HEK293 (cell line): ENCODE measurements around the gene KRI1.

Experiments
- CTCF ChIA-PET: fragments of 350-600 bp; formaldehyde crosslinking; extraction: SDS; loops from one replicate; lab custom pipeline; 2021; ENCODE audit warnings: antibody characterized with exemption; lab: Yijun Ruan, JAX
- POLR2A ChIA-PET: fragments of 300-600 bp; formaldehyde crosslinking; extraction: SDS; loops from one replicate; lab custom pipeline; 2020; ENCODE audit warnings: antibody characterized with exemption, inconsistent platforms; lab: Yijun Ruan, JAX
- H3K27ac ChIP-seq: fragments of 200-500 bp; sonication (Bioruptor generic); 2 replicates; pipeline ENCODE4 v1.5.1; 2014; ENCODE audit warnings: low read depth, low read length, control low read depth, inconsistent platforms; ENCODE audit errors: extremely low read depth
- H3K36me3 ChIP-seq, 2 experiments: fragments of 200-500 bp in 1 of 2; sonication (Bioruptor generic) in 1 of 2; 1 replicate in 1 of 2; 2 replicates in 1 of 2; pipeline ENCODE4 v1.5.1; 2014 to 2017; ENCODE audit warnings: inconsistent platforms in 2 of 2, low read length in 2 of 2; ENCODE audit not compliant: control insufficient read depth in 2 of 2, insufficient read depth in 1 of 2
- H3K4me1 ChIP-seq: fragments of 200-500 bp; sonication (Bioruptor generic); 2 replicates; pipeline ENCODE4 v1.5.1; 2014; ENCODE audit warnings: mild to moderate bottlenecking, low read length, inconsistent platforms; ENCODE audit not compliant: control insufficient read depth, insufficient read depth
- H3K4me3 ChIP-seq: 2 replicates; pipeline ENCODE4 v1.5.1; 2011; ENCODE audit warnings: low read depth, mild to moderate bottlenecking, control low read depth, low read length, moderate library complexity
- H3K9me3 ChIP-seq: fragments of 200-500 bp; sonication (Bioruptor generic); 2 replicates; pipeline ENCODE4 v1.5.1; 2014; ENCODE audit warnings: low read depth, low read length, inconsistent platforms; ENCODE audit not compliant: control insufficient read depth, insufficient read depth
- GLIS1 ChIP-seq: fragments of 450-650 bp; formaldehyde crosslinking; IDR thresholded peaks from 2 replicates; pipeline ENCODE4 v1.5.1; 2016; ENCODE audit warnings: missing biosample characterization, missing genetic modification characterization
- SALL2 ChIP-seq: fragments of 450-650 bp; formaldehyde crosslinking; IDR thresholded peaks from 2 replicates; pipeline ENCODE4 v1.5.0; 2017; ENCODE audit warnings: missing biosample characterization, mild to moderate bottlenecking, missing genetic modification characterization, borderline replicate concordance
- ZBTB17 ChIP-seq: fragments of 450-650 bp; formaldehyde crosslinking; IDR thresholded peaks from 2 replicates; pipeline ENCODE4 v1.5.1; 2016; ENCODE audit warnings: missing biosample characterization, missing genetic modification characterization
- ZBTB8A ChIP-seq: fragments of 450-650 bp; formaldehyde crosslinking; IDR thresholded peaks from 2 replicates; pipeline ENCODE4 v1.5.1; 2016; ENCODE audit warnings: missing biosample characterization, missing genetic modification characterization
- ZIC2 ChIP-seq: fragments of 450-650 bp; formaldehyde crosslinking; IDR thresholded peaks from 2 replicates; pipeline ENCODE4 v1.5.1; 2016; ENCODE audit warnings: missing biosample characterization, missing genetic modification characterization
- ZNF112 ChIP-seq: fragments of 450-650 bp; formaldehyde crosslinking; IDR thresholded peaks from 2 replicates; pipeline ENCODE4 v1.5.0; 2017; ENCODE audit warnings: missing biosample characterization, missing genetic modification characterization
- ZNF114 ChIP-seq: fragments of 450-650 bp; formaldehyde crosslinking; IDR thresholded peaks from 2 replicates; pipeline ENCODE4 v1.5.0; 2017; ENCODE audit warnings: missing biosample characterization, missing genetic modification characterization
- ZNF16 ChIP-seq: fragments of 450-650 bp; formaldehyde crosslinking; IDR thresholded peaks from 2 replicates; pipeline ENCODE4 v1.5.1; 2016; ENCODE audit warnings: low read depth, missing biosample characterization, missing genetic modification characterization
- ZNF2 ChIP-seq: fragments of 450-650 bp; formaldehyde crosslinking; IDR thresholded peaks from 2 replicates; pipeline ENCODE4 v1.5.1; 2016; ENCODE audit warnings: missing biosample characterization, missing genetic modification characterization
- ZNF621 ChIP-seq: fragments of 450-650 bp; formaldehyde crosslinking; IDR thresholded peaks from 2 replicates; pipeline ENCODE4 v1.5.1; 2017; ENCODE audit warnings: missing biosample characterization, missing genetic modification characterization
- ZNF623 ChIP-seq: fragments of 450-650 bp; formaldehyde crosslinking; IDR thresholded peaks from 2 replicates; pipeline ENCODE4 v1.5.1; 2016; ENCODE audit warnings: missing biosample characterization, missing genetic modification characterization
- ZNF654 ChIP-seq: fragments of 450-650 bp; formaldehyde crosslinking; IDR thresholded peaks from 2 replicates; pipeline ENCODE4 v1.5.1; 2016; ENCODE audit warnings: low read depth, missing biosample characterization, missing genetic modification characterization
- ZNF658 ChIP-seq: fragments of 450-650 bp; formaldehyde crosslinking; IDR thresholded peaks from 2 replicates; pipeline ENCODE4; 2016; ENCODE audit warnings: missing biosample characterization, missing genetic modification characterization
- ZNF670 ChIP-seq: fragments of 450-650 bp; formaldehyde crosslinking; IDR thresholded peaks from 2 replicates; pipeline ENCODE4 v1.5.1; 2016; ENCODE audit warnings: missing biosample characterization, missing genetic modification characterization, low read depth
- TF ChIP-seq, protein P1 (sequence below): fragments of 450-650 bp; formaldehyde crosslinking; IDR thresholded peaks from 2 replicates; pipeline ENCODE4 v1.5.1; 2017; ENCODE audit warnings: missing biosample characterization, missing genetic modification characterization
- TF ChIP-seq, protein P2 (sequence below): fragments of 450-650 bp; formaldehyde crosslinking; IDR thresholded peaks from 2 replicates; pipeline ENCODE4 v1.5.1; 2016; ENCODE audit warnings: missing biosample characterization, missing genetic modification characterization
- TF ChIP-seq, protein P3 (sequence below): fragments of 450-650 bp; formaldehyde crosslinking; IDR thresholded peaks from 2 replicates; pipeline ENCODE4 v1.5.1; 2016; ENCODE audit warnings: missing biosample characterization, missing genetic modification characterization
- TF ChIP-seq, protein P4 (sequence below): fragments of 450-650 bp; formaldehyde crosslinking; IDR thresholded peaks from 2 replicates; pipeline ENCODE4 v1.5.1; 2016; ENCODE audit warnings: missing biosample characterization, missing genetic modification characterization

KRI1 gene

DNA sequence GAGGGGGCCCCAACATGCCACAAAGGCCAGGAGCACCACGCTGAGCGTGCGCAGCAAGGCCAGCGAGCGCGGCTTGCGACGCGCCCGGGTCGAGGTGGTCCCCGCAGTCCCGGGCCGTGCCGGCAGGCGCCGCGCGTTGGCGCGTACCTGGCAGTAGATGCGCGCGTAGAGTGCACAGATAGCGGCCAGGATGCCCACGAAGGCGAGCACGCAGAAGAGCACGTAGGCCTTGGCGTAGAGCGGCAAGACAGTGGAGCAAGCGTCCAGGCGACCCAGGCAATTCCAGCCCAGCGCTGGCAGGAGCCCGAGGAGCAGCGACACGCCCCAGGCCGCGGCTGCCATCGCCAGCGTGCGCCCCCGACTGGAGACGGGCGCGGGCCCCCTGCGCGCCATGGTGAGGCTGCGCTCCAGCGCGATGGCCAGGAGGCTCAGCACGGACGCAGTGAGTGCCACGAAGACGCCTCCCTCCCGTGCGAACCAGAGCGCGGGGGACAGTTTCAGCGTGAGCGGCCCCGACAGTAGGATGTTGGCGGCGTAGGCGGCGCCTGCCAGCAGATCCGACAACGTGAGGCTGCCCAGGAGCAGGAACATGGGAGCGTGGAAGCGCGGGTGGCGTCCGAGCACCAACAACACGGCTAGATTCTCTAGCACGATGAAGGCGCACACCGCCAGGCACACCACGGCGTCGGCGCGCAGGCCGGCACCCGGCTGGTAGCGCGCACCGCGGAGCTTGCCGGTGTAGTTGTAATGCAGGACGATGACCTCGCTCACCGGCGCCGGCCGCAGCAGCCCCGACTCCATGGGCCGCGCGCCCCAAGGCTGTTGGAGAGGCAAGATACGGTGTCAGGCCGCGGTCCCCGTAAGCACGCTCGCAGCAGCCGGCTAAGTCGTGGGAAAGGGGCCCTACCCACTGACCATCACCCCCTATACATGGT, 51.3 kb downstream of the KRI1 start:
- H3K4me3 ChIP-seq: no peak overlapping the region
- no peaks in the 10 kb centered on the region for H3K9me3 ChIP-seq
- CTCF ChIA-PET: no interaction called here
- H3K27ac ChIP-seq: no peak overlapping the region
- H3K36me3 ChIP-seq: peaks cover 0 to 8% of the 10 kb centered on the region in 2 experiments; a peak in 1 of 3 replicates
- peaks cover 3% of the 10 kb centered on the region; the same call in 1 of the 2 replicates for H3K4me1 ChIP-seq
- POLR2A ChIA-PET: no interaction called here
- TF ChIP-seq SALL2 (tag by site-specific recombination) (no peak), ZNF114 (no peak), ZNF112 (tag by site-specific recombination) (no peak)

DNA sequence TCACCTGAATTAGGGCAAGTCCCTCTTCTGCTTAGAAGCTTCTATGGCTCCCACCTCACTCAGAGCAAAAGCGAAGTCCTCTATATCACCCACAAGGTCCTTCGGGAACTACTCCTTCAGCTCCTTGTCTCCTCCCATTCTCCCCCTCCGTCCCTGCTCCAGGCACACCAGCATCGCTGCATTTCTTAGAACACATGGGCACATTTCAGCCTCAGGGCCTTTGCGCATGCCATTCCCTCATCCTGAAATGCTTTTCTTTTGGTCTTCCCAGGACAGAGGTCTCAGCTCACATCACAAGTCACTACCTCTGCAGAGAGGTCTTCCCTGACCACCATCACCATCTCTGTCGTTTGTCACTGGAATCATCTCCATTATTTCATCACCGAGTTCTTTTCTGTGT, 52.6 kb downstream of the KRI1 start:
- TF ChIP-seq, protein P1, sequence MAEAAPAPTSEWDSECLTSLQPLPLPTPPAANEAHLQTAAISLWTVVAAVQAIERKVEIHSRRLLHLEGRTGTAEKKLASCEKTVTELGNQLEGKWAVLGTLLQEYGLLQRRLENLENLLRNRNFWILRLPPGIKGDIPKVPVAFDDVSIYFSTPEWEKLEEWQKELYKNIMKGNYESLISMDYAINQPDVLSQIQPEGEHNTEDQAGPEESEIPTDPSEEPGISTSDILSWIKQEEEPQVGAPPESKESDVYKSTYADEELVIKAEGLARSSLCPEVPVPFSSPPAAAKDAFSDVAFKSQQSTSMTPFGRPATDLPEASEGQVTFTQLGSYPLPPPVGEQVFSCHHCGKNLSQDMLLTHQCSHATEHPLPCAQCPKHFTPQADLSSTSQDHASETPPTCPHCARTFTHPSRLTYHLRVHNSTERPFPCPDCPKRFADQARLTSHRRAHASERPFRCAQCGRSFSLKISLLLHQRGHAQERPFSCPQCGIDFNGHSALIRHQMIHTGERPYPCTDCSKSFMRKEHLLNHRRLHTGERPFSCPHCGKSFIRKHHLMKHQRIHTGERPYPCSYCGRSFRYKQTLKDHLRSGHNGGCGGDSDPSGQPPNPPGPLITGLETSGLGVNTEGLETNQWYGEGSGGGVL (tag by site-specific recombination): no peak
- TF ChIP-seq ZNF623 (tag by site-specific recombination): peak; percentile 97
- TF ChIP-seq ZBTB17 (tag by site-specific recombination): no peak
- no peak for TF ChIP-seq ZNF670 (tag by site-specific recombination)
- TF ChIP-seq ZNF658 (tag by site-specific recombination): no peak
- TF ChIP-seq ZNF16 (tag by site-specific recombination): peak; percentile 70; the same call in 1 of the 2 replicates
- TF ChIP-seq, protein P2, sequence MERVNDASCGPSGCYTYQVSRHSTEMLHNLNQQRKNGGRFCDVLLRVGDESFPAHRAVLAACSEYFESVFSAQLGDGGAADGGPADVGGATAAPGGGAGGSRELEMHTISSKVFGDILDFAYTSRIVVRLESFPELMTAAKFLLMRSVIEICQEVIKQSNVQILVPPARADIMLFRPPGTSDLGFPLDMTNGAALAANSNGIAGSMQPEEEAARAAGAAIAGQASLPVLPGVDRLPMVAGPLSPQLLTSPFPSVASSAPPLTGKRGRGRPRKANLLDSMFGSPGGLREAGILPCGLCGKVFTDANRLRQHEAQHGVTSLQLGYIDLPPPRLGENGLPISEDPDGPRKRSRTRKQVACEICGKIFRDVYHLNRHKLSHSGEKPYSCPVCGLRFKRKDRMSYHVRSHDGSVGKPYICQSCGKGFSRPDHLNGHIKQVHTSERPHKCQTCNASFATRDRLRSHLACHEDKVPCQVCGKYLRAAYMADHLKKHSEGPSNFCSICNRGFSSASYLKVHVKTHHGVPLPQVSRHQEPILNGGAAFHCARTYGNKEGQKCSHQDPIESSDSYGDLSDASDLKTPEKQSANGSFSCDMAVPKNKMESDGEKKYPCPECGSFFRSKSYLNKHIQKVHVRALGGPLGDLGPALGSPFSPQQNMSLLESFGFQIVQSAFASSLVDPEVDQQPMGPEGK (tag by site-specific recombination): no peak
- Histone ChIP-seq H3K4me3 (no peak overlapping the region), H3K4me1 (peaks cover 3% of the 10 kb centered on the region; the same call in 1 of the 2 replicates), H3K27ac (no peak overlapping the region), H3K9me3 (no peaks in the 10 kb centered on the region), H3K36me3 (peaks cover 0 to 8% of the 10 kb centered on the region in 2 experiments; a peak in 1 of 3 replicates)
- ChIA-PET POLR2A (interaction anchor here (0.5 kb wide), 1 partner anchor 8 kb away, joined by 5 read pairs; no protein-coding TSS in a partner anchor), CTCF (interaction anchor here (0.6 to 2.6 kb wide), 5 partner anchors 16 to 121 kb away, joined by 3 to 16 read pairs (median 4); no protein-coding TSS in a partner anchor)

DNA sequence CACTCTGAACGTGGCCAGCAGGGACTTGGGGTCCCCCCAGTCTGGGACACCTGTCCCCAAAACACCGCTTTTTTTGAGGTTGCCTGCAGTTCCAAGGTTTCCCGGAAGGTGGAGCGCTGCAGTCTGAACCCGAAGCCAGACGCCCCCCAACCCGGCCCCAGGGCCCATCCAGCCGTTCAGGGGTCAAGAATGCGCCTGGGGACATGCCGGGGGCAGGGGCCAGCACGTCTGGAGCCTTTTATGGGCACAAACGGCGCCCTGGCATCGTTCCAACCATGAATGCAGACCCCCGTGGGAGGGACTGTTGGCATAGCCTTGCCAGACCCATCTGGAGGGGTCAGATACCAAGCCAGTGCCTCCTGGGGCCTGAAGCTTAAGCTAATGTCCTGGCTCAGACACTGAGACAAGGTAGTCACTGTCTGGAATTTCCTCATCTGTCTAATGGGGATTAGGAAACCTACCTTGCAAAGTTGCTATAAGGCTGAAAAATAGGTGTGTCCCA, 55.5 kb downstream of the KRI1 start:
- Histone ChIP-seq H3K4me1 (no peaks in the 10 kb centered on the region), H3K27ac (no peak overlapping the region), H3K36me3 (peaks cover 0 to 8% of the 10 kb centered on the region in 2 experiments; a peak in 1 of 3 replicates), H3K9me3 (no peaks in the 10 kb centered on the region), H3K4me3 (no peak overlapping the region)
- ChIA-PET CTCF (interaction anchor here (0.6 to 1.6 kb wide), 10 partner anchors 9 to 190 kb away, joined by 3 to 4 read pairs (median 3); no protein-coding TSS in a partner anchor), POLR2A (interaction anchor here (0.6 kb wide), 1 partner anchor 107 kb away, joined by 3 read pairs; the partner anchor contains the start of gene CDC37)
- TF ChIP-seq ZBTB8A (tag by site-specific recombination): peak; percentile 11; the same call in 1 of the 2 replicates
- no peak for TF ChIP-seq ZNF2 (tag by site-specific recombination)
- 0 out of 2 replicates have a peak, but pooled peaks have one; percentile 14 for TF ChIP-seq ZIC2 (tag by site-specific recombination)
- peak; percentile 71 for TF ChIP-seq GLIS1 (tag by site-specific recombination)
- TF ChIP-seq, protein P3, sequence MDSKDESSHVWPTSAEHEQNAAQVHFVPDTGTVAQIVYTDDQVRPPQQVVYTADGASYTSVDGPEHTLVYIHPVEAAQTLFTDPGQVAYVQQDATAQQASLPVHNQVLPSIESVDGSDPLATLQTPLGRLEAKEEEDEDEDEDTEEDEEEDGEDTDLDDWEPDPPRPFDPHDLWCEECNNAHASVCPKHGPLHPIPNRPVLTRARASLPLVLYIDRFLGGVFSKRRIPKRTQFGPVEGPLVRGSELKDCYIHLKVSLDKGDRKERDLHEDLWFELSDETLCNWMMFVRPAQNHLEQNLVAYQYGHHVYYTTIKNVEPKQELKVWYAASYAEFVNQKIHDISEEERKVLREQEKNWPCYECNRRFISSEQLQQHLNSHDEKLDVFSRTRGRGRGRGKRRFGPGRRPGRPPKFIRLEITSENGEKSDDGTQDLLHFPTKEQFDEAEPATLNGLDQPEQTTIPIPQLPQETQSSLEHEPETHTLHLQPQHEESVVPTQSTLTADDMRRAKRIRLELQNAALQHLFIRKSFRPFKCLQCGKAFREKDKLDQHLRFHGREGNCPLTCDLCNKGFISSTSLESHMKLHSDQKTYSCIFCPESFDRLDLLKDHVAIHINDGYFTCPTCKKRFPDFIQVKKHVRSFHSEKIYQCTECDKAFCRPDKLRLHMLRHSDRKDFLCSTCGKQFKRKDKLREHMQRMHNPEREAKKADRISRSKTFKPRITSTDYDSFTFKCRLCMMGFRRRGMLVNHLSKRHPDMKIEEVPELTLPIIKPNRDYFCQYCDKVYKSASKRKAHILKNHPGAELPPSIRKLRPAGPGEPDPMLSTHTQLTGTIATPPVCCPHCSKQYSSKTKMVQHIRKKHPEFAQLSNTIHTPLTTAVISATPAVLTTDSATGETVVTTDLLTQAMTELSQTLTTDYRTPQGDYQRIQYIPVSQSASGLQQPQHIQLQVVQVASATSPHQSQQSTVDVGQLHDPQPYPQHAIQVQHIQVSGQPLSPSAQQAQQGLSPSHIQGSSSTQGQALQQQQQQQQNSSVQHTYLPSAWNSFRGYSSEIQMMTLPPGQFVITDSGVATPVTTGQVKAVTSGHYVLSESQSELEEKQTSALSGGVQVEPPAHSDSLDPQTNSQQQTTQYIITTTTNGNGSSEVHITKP (tag by site-specific recombination): peak; percentile 56
- peak; percentile 11; the same call in 1 of the 2 replicates for TF ChIP-seq ZNF654 (tag by site-specific recombination)
- TF ChIP-seq ZNF621 (tag by site-specific recombination): no peak
- TF ChIP-seq, protein P4, sequence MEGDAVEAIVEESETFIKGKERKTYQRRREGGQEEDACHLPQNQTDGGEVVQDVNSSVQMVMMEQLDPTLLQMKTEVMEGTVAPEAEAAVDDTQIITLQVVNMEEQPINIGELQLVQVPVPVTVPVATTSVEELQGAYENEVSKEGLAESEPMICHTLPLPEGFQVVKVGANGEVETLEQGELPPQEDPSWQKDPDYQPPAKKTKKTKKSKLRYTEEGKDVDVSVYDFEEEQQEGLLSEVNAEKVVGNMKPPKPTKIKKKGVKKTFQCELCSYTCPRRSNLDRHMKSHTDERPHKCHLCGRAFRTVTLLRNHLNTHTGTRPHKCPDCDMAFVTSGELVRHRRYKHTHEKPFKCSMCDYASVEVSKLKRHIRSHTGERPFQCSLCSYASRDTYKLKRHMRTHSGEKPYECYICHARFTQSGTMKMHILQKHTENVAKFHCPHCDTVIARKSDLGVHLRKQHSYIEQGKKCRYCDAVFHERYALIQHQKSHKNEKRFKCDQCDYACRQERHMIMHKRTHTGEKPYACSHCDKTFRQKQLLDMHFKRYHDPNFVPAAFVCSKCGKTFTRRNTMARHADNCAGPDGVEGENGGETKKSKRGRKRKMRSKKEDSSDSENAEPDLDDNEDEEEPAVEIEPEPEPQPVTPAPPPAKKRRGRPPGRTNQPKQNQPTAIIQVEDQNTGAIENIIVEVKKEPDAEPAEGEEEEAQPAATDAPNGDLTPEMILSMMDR (tag by site-specific recombination): peak; percentile 30; the same call in 1 of the 2 replicates
